Heart right ventricle (tissue), 16 donors: Measurements from ENCODE around the gene SENP5. TPM values are rescaled to one million over a fixed set of nuclear protein-coding genes. Genes with fewer than 3 reads are reported as not detected.

Experiments used
- ATAC-seq, 8 donors: fragments of 200-7000 bp; cut with Tn5 transposase; one replicate each; pipeline ENCODE4 v1.9.1; 2020; ENCODE audit warnings: mild to moderate bottlenecking in 8 of 8, moderate library complexity in 8 of 8, moderate number of reproducible peaks in 1 of 8
- DNase-seq, 2 donors: peaks; one replicate each; pipeline ENCODE4 v3.0.0-alpha.2; 2020
- H3K27ac ChIP-seq, 10 donors: fragments of 200-600 bp; sonication (generic) in 2 of 10; one replicate each; pipeline versions ENCODE4 v1.5.0 to v1.8.0; 2020 to 2022; ENCODE audit warnings: mild to moderate bottlenecking in 3 of 10
- H3K27me3 ChIP-seq, 7 donors: fragments of 200-600 bp; one replicate each; pipeline ENCODE4 v1.8.0; 2021 to 2022; ENCODE audit warnings: mild to moderate bottlenecking in 2 of 7
- H3K36me3 ChIP-seq, 9 donors: fragments of 200-600 bp; sonication (generic) in 1 of 9; one replicate each; pipeline versions ENCODE4 v1.5.0 to v1.8.0; 2020 to 2022; ENCODE audit warnings: mild to moderate bottlenecking in 2 of 9
- H3K4me1 ChIP-seq, 9 donors: fragments of 200-600 bp; sonication (generic) in 1 of 9; one replicate each; pipeline versions ENCODE4 v1.5.0 to v1.8.0; 2020 to 2022; ENCODE audit warnings: mild to moderate bottlenecking in 4 of 9
- H3K4me3 ChIP-seq, 10 donors: fragments of 200-600 bp; sonication (generic) in 2 of 10; one replicate each; pipeline versions ENCODE4 v1.5.0 to v1.8.0; 2020 to 2022; ENCODE audit warnings: mild to moderate bottlenecking in 7 of 10, moderate library complexity in 2 of 10
- H3K9me3 ChIP-seq, 11 donors: fragments of 200-600 bp in 10 of 11; sonication (generic) in 2 of 11; one replicate each; pipeline versions ENCODE4 v1.5.0 to v1.8.0; 2013 to 2022; ENCODE audit warnings: mild to moderate bottlenecking in 2 of 11, control low read depth in 1 of 11, moderate library complexity in 1 of 11
- WGBS, 2 donors: extraction: QIAGEN DNeasy Blood & Tissue Kit; methylation state at CpG; one replicate each; pipeline ENCODE4 v1.1.7; 2013; ENCODE audit warnings: inconsistent platforms in 1 of 2; 5-methylcytosine and 5-hydroxymethylcytosine counted together
- intact Hi-C, 10 donors: fragments of 100-400 bp; cut with DNase I; formaldehyde crosslinking; loops; one replicate each; pipeline versions ENCODE4 v1.11.1 to v1.14.2; 2022
- polyA plus RNA-seq, 2 donors: library from polyadenylated mRNA; stranded (reverse); fragments of 200-250 nt; gene quantifications; one replicate each; pipeline ENCODE4 v1.2.3, GENCODE V29; 2013
- total RNA-seq, 10 donors: library from RNA; stranded (reverse); fragmentation: NEBNext Ultra II Directional in 3 of 10; extraction: Animal tissue kit (Norgen Biotek cat#: 25700) in 3 of 10; gene quantifications; one replicate each; pipeline versions ENCODE4 v1.2.1 to v1.2.4, GENCODE V29; 2021 to 2023
- TF ChIP-seq, protein P1 (sequence below), 9 donors: fragments of 200-600 bp; sonication (generic) in 2 of 9; IDR thresholded peaks; one replicate each; pipeline versions ENCODE4 v1.5.0 to v1.8.0; 2021 to 2022; ENCODE audit warnings: antibody characterized with exemption in 9 of 9, mild to moderate bottlenecking in 5 of 9, moderate library complexity in 1 of 9
- donor health status: Arrhythmogenic right ventricular cardiomyopathy.
- donor health status: ischemic (EF 13 %, LVEDD 7.1; RV severe dilation, severe dysfunction).
- donor health status: healthy with polysubstance abuse.
- donor health status: DM: no; HTN: yes; CAD: no.
- donor health status: DM: no; HTN: no; CAD: no.
- donor health status: ischemic (EF 25% LVEDD 6.9; RV normal size, moderate dysfunction).
- donor health status: ischemic (EF 25% LVEDD 5.7; RV mildly dilated, moderate dysfunction).
- donor health status: healthy.
- donor health status: DM: yes; HTN: yes; CAD: no.
- donor health status: Ischemic cardiomyopathy.
- donor health status: ischemic (EF 35%, LVEDD 5.7; RV mildly dilated, moderate dysfunction).
- donor health status: nonischemic (EF 11% LVEDD 7.7; RV severe dilation, severe dysfunction).
- donor health status: DM: yes; HTN: yes; CAD: no.
- donor health status: PGD.
- donor health status: ischemic (EF 29% LVEDD 5.4; RV normal size, mild dysfunction).
- donor health status: nonischemic (EF 23%, LVEDD 6.1; RV moderate dilation, normal function).

Gene SENP5
- total and polyA plus RNA-seq, 12 donors, result 5.8 to 24.9 (median 20.3) TPM

DNA sequence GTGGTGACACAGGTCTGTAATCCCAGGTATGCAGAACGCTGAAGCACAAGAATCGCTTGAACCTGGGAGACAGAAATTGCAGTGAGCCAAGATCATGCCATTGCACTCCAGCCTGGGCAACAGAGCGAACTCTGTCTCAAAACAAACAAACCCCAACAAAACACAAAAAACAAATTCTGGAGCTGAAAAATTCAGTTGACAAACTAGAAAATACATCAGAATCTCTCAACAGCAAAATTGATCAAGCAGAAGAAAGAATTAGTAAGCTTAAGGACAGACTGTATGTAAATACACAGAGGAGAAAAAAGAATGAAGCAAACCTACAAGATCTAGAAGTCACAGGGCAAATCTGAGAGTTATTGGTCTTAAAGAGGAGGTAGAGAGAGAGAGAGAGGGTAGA lies 49.3 kb downstream of the SENP5 start:
- WGBS, 2 donors, result 99% methylated on average over 3 of the region's 3 CpGs
- TF ChIP-seq, protein P1, sequence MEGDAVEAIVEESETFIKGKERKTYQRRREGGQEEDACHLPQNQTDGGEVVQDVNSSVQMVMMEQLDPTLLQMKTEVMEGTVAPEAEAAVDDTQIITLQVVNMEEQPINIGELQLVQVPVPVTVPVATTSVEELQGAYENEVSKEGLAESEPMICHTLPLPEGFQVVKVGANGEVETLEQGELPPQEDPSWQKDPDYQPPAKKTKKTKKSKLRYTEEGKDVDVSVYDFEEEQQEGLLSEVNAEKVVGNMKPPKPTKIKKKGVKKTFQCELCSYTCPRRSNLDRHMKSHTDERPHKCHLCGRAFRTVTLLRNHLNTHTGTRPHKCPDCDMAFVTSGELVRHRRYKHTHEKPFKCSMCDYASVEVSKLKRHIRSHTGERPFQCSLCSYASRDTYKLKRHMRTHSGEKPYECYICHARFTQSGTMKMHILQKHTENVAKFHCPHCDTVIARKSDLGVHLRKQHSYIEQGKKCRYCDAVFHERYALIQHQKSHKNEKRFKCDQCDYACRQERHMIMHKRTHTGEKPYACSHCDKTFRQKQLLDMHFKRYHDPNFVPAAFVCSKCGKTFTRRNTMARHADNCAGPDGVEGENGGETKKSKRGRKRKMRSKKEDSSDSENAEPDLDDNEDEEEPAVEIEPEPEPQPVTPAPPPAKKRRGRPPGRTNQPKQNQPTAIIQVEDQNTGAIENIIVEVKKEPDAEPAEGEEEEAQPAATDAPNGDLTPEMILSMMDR (IDR thresholded peaks at IDR 0.05), result no peak
- Histone ChIP-seq H3K36me3 (peaks cover 0 to 58% (median 8%) of the 10 kb centered on the region in 9 donors), H3K27ac (no peak overlapping the region), H3K27me3 (no peaks in the 10 kb centered on the region), H3K4me1 (no peaks in the 10 kb centered on the region), H3K9me3 (peaks cover 0 to 14% (median 0%) of the 10 kb centered on the region in 11 donors), H3K4me3 (no peak overlapping the region)
- ATAC-seq, result no peak
- DNase-seq, result no peak
- intact Hi-C loops, result no loop called here

DNA sequence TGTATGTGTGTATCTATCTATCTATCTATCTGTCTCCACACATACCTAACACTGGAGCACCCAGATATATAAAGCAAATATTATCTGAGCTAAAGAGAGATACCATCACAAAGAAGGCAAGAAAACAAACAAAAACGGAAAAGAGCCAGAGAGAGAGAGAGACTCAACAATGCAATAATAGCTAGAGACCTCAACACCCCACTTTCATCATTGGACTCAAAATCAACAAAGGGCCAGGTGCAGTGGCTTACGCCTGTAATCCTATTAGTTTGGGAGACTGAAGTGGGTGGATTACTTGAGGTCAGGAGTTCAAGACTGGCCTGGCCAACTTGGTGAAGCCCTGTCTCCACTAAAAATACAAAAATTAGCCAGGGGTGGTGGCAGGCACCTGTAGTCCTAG lies 51.2 kb downstream of the SENP5 start:
- Histone ChIP-seq H3K27ac (no peak overlapping the region), H3K27me3 (no peaks in the 10 kb centered on the region), H3K4me1 (no peaks in the 10 kb centered on the region), H3K4me3 (no peak overlapping the region), H3K36me3 (peaks cover 0 to 67% (median 8%) of the 10 kb centered on the region in 9 donors), H3K9me3 (peaks cover 0 to 14% (median 0%) of the 10 kb centered on the region in 11 donors)
- no peak for DNase-seq
- 83 to 92% methylated on average over 2 of the region's 2 CpGs for WGBS, 2 donors
- ATAC-seq, result no peak
- intact Hi-C loops, result no loop called here
- TF ChIP-seq, protein P1 (IDR thresholded peaks at IDR 0.05), result no peak

- ATAC-seq, result peak in 2 of 8 donors; percentile 10 to 25
- WGBS, 2 donors, result 59 to 84% methylated on average over 2 of the region's 2 CpGs
- intact Hi-C loops, result no loop called here
- no peak for DNase-seq
- peaks cover 0 to 14% (median 0%) of the 10 kb centered on the region in 11 donors for H3K9me3 ChIP-seq
- H3K27me3 ChIP-seq, result no peaks in the 10 kb centered on the region
- H3K27ac ChIP-seq, result no peak overlapping the region
- no peaks in the 10 kb centered on the region for H3K4me1 ChIP-seq
- H3K36me3 ChIP-seq, result peaks cover 0 to 67% (median 0%) of the 10 kb centered on the region in 9 donors
- TF ChIP-seq, protein P1 (IDR thresholded peaks at IDR 0.05), result no peak
- no peak overlapping the region for H3K4me3 ChIP-seq
These were observed 53.0 kb downstream of the SENP5 start for GRCh38 chr3:196920733-196921132.

DNA sequence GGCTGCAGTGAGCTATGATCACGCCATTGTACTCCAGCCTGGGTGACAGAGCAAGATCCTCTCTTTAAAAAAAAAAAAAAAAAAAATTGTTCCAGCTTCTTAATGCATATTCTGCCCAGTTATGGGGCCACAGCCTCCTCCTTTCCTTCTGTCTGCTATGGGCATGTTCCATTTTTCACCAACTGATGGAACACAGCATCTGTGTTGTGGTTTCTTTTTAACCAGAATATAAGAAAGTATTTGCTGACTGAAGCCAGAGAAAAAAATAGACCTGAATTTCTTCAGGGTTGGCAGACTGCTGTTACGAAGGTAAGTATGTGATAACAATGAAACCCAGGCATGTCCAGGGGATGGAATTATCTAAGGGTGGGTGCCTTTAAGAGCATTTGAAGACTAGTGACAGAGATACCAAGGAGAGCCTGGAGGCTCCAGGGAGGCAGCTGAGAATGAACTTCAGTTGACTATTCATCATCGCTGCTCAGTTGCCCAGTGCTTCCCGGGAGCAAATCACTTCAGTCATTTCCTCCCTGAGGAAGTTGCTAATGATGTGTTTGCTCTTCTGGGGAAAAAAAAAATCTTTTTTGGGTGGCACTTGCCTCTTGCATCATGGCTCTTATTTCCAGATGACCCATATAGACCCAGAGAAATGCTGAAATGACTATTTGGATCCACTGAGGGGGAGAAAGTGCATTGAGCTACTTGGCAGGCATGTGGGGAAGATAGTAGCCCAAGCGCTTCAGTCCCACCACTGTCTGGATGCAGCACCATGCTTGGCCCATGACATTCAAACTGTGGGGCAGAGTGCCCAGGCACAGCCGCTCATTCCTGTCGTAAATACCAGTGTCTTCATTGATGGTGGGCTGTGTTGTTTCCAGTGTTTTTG lies 60.1 kb downstream of the SENP5 start:
- Histone ChIP-seq H3K27me3 (no peaks in the 10 kb centered on the region), H3K27ac (no peak overlapping the region), H3K36me3 (peaks cover 0 to 91% (median 20%) of the 10 kb centered on the region in 9 donors), H3K4me1 (no peaks in the 10 kb centered on the region), H3K4me3 (no peak overlapping the region), H3K9me3 (no peaks in the 10 kb centered on the region)
- WGBS, 2 donors, result 92% methylated on average over 7 of the region's 7 CpGs
- TF ChIP-seq, protein P1 (IDR thresholded peaks at IDR 0.05), result no peak
- DNase-seq (no peak), ATAC-seq (no peak)
- intact Hi-C loops, result no loop called here
